Transverse colon (tissue), 4 donors: ENCODE results near the gene RAB35. TPM values are rescaled to one million over a fixed set of nuclear protein-coding genes. Genes with fewer than 3 reads are reported as not detected.

ENCODE experiments used
- DNase-seq: peaks from one replicate; pipeline ENCODE4 v3.0.0-alpha.2; 2019
- H3K27ac ChIP-seq, 4 donors: fragments of 200-600 bp; sonication (generic); 2 replicates each; pipeline ENCODE4 v1.5.1; 2016 to 2018; ENCODE audit warnings: inconsistent platforms in 4 of 4
- H3K27me3 ChIP-seq: fragments of 200-600 bp; sonication (generic); 2 replicates; pipeline ENCODE4 v1.5.1; 2017; ENCODE audit warnings: inconsistent platforms
- H3K36me3 ChIP-seq, 4 donors: fragments of 200-600 bp; sonication (generic); 2 replicates each; pipeline ENCODE4 v1.5.1; 2017 to 2019; ENCODE audit warnings: inconsistent platforms in 4 of 4
- H3K4me1 ChIP-seq, 4 donors: fragments of 200-600 bp; sonication (generic); 2 replicates each; pipeline ENCODE4 v1.5.1; 2017 to 2020; ENCODE audit warnings: inconsistent platforms in 4 of 4
- H3K4me3 ChIP-seq, 4 donors: fragments of 200-600 bp; sonication (generic); 1 replicate in 1 of 4; 2 replicates in 3 of 4; pipeline versions ENCODE4 v1.5.1 to v1.6.1; 2017 to 2019; ENCODE audit warnings: inconsistent platforms in 4 of 4
- H3K9me3 ChIP-seq, 2 donors: fragments of 200-600 bp; sonication (generic); 2 replicates each; pipeline ENCODE4 v1.5.1; 2017 to 2019; ENCODE audit warnings: inconsistent platforms in 2 of 2
- EP300 ChIP-seq: sonication (generic); formaldehyde crosslinking; IDR thresholded peaks from one replicate; pipeline ENCODE4 v1.6.1; 2017; ENCODE audit warnings: antibody characterized with exemption, low read depth
- POLR2A ChIP-seq: fragments of 450-650 bp; IDR thresholded peaks from one replicate; pipeline ENCODE4 v1.6.1; 2016; ENCODE audit warnings: antibody characterized with exemption, mild to moderate bottlenecking, moderate library complexity
- POLR2AphosphoS5 ChIP-seq, 3 donors: sonication (generic); formaldehyde crosslinking; IDR thresholded peaks; one replicate each; pipeline ENCODE4 v1.6.1; 2016; ENCODE audit warnings: antibody characterized with exemption in 3 of 3
- WGBS, 2 donors: methylation state at CpG; one replicate each; pipeline ENCODE4 v1.1.5; 2018; ENCODE audit warnings: low coverage in 1 of 2; 5-methylcytosine and 5-hydroxymethylcytosine counted together
- in situ Hi-C, 4 donors: fragments of 200-750 bp; cut with MboI; loops; one replicate each; pipeline versions ENCODE4 v1.15.0 to v1.15.1; 2017; ENCODE audit warnings: low sequenced_read_pairs in 3 of 4, low pct_ligation_motif_present in 1 of 4, low pct_unique_long_range_greater_than_20kb in 1 of 4
- intact Hi-C: fragments of 100-400 bp; cut with DNase I; formaldehyde crosslinking; loops from one replicate; pipeline ENCODE4 v1.15.1; 2023; ENCODE audit warnings: low total_unique reads
- total RNA-seq, 4 donors: library from RNA; depleted of rRNA; stranded (reverse); fragments of >200 nt; gene quantifications; one replicate each; pipeline ENCODE4 v1.1.0, GENCODE V29; 2016
- TF ChIP-seq, protein P1 (sequence below), 5 experiments: fragments of 200-600 bp in 3 of 5; fragments of 450-650 bp in 2 of 5; sonication (generic) in 3 of 5; IDR thresholded peaks; 1 replicate in 2 of 5; 2 replicates in 3 of 5; pipeline ENCODE4 v1.5.1; 2016 to 2017; ENCODE audit warnings: antibody characterized with exemption in 5 of 5, inconsistent platforms in 3 of 5, mild to moderate bottlenecking in 2 of 5, moderate library complexity in 1 of 5

Gene RAB35
- total RNA-seq, 4 donors from 2014 or later = 16.9 to 26.2 (median 22.2) TPM

DNA sequence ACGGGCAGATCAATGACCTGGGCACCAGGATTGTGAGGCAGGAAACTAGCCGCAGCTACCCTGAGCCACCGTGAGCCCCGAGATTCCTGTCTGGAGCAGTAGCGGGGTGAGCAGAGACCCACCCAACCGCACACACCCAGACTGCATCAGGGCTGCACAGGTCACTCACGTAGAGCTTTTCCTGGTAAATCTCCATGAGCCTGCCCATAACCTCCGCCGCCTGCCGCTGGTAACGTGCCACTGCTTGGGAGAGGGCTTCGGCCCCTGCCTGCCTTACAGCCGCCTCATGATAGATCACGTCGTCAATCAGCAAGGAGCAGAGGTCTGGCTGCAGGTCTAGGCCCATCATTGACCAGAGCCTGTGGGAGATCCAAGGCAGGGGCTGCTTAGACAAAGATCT lies 38.5 kb upstream of the RAB35 start:
- H3K4me3 ChIP-seq = no peak overlapping the region
- H3K27me3 ChIP-seq = no peaks in the 10 kb centered on the region
- DNase-seq = no peak
- WGBS, 2 donors = 97% methylated on average over 15 of the region's 15 CpGs; no CpG with 5 or more reads in 1 of the 2 donors
- peaks cover 0 to 80% (median 39%) of the 10 kb centered on the region in 4 donors for H3K36me3 ChIP-seq
- H3K27ac ChIP-seq = no peak overlapping the region
- TF ChIP-seq, protein P1, sequence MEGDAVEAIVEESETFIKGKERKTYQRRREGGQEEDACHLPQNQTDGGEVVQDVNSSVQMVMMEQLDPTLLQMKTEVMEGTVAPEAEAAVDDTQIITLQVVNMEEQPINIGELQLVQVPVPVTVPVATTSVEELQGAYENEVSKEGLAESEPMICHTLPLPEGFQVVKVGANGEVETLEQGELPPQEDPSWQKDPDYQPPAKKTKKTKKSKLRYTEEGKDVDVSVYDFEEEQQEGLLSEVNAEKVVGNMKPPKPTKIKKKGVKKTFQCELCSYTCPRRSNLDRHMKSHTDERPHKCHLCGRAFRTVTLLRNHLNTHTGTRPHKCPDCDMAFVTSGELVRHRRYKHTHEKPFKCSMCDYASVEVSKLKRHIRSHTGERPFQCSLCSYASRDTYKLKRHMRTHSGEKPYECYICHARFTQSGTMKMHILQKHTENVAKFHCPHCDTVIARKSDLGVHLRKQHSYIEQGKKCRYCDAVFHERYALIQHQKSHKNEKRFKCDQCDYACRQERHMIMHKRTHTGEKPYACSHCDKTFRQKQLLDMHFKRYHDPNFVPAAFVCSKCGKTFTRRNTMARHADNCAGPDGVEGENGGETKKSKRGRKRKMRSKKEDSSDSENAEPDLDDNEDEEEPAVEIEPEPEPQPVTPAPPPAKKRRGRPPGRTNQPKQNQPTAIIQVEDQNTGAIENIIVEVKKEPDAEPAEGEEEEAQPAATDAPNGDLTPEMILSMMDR (IDR thresholded peaks at IDR 0.05) = no peak
- H3K4me1 ChIP-seq = no peaks in the 10 kb centered on the region
- in situ Hi-C loops (no loop called here), intact Hi-C loops (no loop called here)
- H3K9me3 ChIP-seq = no peaks in the 10 kb centered on the region

DNA sequence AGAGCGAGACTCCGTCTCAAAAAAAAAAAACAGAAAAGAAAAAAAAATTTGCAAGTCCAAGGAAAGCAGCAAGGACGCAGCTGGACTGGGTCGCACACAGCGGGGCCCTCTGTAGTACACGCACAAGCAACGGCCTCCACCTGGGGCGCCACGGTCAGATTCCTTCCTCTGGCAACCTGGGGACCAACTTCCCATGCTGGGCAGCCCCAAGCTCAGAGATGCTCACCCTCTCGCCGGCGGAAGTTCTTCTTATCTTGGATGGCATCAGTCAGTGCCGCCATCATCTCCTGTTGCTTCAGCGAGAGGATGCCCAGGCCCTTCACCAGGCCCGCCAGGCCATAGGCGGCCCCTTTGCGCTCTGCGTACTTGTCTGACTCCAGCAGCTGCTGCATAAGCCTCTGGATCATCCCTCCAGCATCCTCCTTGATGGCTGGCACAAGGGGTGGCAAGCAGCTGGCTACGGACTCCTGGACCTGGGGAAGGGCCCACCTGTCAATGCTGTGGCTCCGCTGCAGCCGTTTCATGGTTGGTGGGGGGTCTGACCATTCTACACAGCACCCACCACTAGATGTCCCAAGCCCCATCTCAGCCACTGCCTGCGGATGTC lies 34.5 kb upstream of the RAB35 start:
- 92 to 93% methylated on average over 5 to 22 of the region's 22 CpGs for WGBS, 2 donors
- TF ChIP-seq EP300 (no peak), POLR2AphosphoS5 (IDR thresholded peaks at IDR 0.05) (no peak), POLR2A (no peak)
- TF ChIP-seq, protein P1 (IDR thresholded peaks at IDR 0.05) = no peak
- Histone ChIP-seq H3K9me3 (no peaks in the 10 kb centered on the region), H3K27ac (no peak overlapping the region), H3K36me3 (peaks cover 0 to 84% (median 40%) of the 10 kb centered on the region in 4 donors), H3K4me3 (no peak overlapping the region), H3K27me3 (no peaks in the 10 kb centered on the region), H3K4me1 (no peaks in the 10 kb centered on the region)
- in situ Hi-C loops = no loop called here
- intact Hi-C loops = no loop called here
- no peak for DNase-seq

DNA sequence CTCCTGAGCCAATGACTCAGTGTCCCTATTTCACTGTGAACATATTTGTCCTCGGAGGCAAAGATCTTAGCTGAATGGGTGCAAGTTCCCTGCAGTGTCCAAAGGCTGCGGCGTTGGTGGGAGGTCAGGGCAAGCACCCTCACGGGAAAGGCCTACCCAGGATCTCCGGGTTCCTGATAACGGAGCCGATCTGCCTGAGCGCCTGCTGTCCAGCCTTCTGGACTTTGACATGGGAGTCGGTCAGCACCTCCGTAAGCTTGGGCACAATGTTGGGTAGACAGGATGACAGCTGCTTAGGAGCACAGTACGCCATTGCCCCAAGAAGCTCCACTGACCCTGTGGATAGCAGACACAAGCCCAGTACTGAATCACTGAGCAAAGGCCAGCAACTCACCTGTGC lies 31.5 kb upstream of the RAB35 start:
- H3K36me3 ChIP-seq = peaks cover 0 to 84% (median 40%) of the 10 kb centered on the region in 4 donors
- H3K9me3 ChIP-seq = no peaks in the 10 kb centered on the region
- intact Hi-C loops = no loop called here
- H3K27me3 ChIP-seq = no peaks in the 10 kb centered on the region
- 84% methylated on average over 11 of the region's 11 CpGs; no CpG with 5 or more reads in 1 of the 2 donors for WGBS, 2 donors
- TF ChIP-seq POLR2AphosphoS5 (IDR thresholded peaks at IDR 0.05) (no peak), EP300 (no peak), POLR2A (no peak)
- TF ChIP-seq, protein P1 (IDR thresholded peaks at IDR 0.05) = no peak
- H3K4me3 ChIP-seq = no peak overlapping the region
- no peak overlapping the region for H3K27ac ChIP-seq
- H3K4me1 ChIP-seq = no peaks in the 10 kb centered on the region
- no peak for DNase-seq
- in situ Hi-C loops = no loop called here

DNA sequence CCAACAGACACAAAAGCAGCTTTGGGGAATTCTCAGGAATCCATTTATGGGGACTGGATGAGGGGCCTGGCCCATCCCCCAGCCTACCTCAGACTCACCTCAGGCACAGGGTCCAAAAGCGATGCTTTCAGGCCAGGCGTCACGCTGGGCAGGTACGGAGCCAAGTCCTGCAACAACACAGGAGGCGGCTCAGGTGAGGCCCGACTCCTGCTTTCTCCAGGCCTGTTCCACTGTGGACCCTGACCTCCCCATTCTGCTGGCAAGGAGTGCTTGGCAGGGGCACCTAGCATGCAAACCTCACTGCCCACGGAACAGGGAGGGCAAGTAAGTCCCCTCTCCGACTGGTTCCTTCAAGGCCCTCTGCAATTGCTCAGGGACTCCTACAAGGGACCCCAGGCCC lies 28.6 kb upstream of the RAB35 start:
- Histone ChIP-seq H3K4me3 (no peak overlapping the region), H3K4me1 (no peaks in the 10 kb centered on the region), H3K9me3 (no peaks in the 10 kb centered on the region), H3K36me3 (peaks cover 0 to 96% (median 45%) of the 10 kb centered on the region in 4 donors), H3K27ac (no peak overlapping the region), H3K27me3 (no peaks in the 10 kb centered on the region)
- WGBS, 2 donors = 96% methylated on average over 8 of the region's 8 CpGs; no CpG with 5 or more reads in 1 of the 2 donors
- no peak for DNase-seq
- no peak for TF ChIP-seq EP300
- no peak for TF ChIP-seq POLR2A
- intact Hi-C loops = no loop called here
- in situ Hi-C loops = no loop called here

DNA sequence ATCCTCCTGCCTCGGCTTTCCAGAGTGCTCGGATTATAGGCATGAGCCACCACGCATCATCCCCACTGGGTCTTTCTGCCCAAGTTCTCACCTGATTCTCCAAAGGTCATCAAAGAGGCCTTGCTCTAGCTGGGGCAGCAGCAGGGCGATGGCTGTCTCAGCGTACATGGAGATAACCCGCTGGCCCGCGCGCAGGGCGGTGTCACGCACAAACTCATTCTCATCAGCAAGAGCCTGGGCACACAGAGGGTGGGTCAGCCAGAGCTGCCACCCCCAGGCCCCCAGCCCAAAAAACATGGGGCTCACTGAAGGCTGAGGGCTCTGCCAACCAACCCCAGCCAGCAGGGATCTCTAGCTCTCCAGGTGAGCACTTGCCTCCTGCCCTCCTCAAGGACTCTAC lies 27.7 kb upstream of the RAB35 start:
- DNase-seq = no peak
- Histone ChIP-seq H3K4me3 (no peak overlapping the region), H3K4me1 (no peaks in the 10 kb centered on the region), H3K27me3 (no peaks in the 10 kb centered on the region), H3K9me3 (no peaks in the 10 kb centered on the region), H3K36me3 (peaks cover 0 to 92% (median 44%) of the 10 kb centered on the region in 4 donors), H3K27ac (no peak overlapping the region)
- in situ Hi-C loops = no loop called here
- intact Hi-C loops = no loop called here
- 90 to 97% methylated on average over 3 to 11 of the region's 11 CpGs for WGBS, 2 donors
- TF ChIP-seq POLR2AphosphoS5 (IDR thresholded peaks at IDR 0.05) = no peak
- no peak for TF ChIP-seq POLR2A
- TF ChIP-seq EP300 = no peak
- TF ChIP-seq, protein P1 (IDR thresholded peaks at IDR 0.05) = no peak
